Measurements from ENCODE around the gene ABCC2. TPM values are rescaled to one million over a fixed set of nuclear protein-coding genes. Genes with fewer than 3 reads are reported as not detected.
"Not testable (repeated sequence)": the region's sequence is repeated elsewhere in the genome, so short reads cannot be mapped to it uniquely, and the experiment has no call there.

The ABCC2 gene
- total RNA-seq, 2 donors from 2014 or later = 2.1 to 3.3 TPM

DNA sequence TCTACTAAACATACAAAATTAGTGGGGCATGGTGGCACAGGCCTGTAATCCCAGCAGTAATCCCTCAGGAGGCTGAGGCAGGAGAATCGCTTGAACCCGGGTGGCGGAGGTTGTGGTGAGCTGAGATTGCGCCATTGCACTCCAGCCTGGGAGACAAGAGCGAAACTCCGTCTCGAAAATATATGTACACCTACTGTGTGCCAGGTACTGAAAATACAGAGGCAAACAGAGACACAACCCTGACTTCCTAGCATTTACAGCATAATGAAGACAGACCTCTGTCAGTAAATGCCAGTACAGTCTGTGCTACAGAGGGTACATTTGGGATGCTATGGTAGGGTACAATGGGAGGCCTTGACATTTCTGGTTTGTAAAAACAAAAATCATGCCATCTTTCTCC, 66.6 kb downstream of the ABCC2 start:
- intact Hi-C loops (cut with DNase I) = loop anchor here (5.0 kb wide), 2 partner anchors 158 to 198 kb away; partner anchors contain the start of gene DNMBP (in 1 of the 2)
- no peak for DNase-seq (ENCODE audit: low spot score)

DNA sequence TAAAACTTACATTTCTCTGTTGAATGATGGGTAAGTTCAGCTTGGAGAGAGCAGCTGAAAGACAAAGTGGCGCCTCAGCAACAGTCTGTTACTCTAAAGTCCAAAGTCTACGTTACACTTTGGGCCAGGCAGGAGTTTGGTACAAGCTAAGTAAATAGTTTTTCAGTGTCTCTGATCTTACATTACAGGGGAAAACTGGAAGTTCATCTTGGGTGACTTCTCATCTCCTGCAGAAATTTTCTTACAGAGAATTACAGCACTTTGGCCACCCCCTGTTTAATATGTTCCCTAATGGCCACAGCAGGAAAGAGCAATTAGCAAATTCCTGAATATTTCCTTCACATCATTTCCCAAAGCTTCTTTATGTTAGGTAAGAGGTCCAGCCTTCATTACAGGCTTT, 67.1 kb downstream of the ABCC2 start:
- intact Hi-C loops (cut with DNase I) = loop anchor here (5.0 kb wide), 2 partner anchors 158 to 198 kb away; partner anchors contain the start of gene DNMBP (in 1 of the 2)
- DNase-seq (ENCODE audit: low spot score) = no peak

DNA sequence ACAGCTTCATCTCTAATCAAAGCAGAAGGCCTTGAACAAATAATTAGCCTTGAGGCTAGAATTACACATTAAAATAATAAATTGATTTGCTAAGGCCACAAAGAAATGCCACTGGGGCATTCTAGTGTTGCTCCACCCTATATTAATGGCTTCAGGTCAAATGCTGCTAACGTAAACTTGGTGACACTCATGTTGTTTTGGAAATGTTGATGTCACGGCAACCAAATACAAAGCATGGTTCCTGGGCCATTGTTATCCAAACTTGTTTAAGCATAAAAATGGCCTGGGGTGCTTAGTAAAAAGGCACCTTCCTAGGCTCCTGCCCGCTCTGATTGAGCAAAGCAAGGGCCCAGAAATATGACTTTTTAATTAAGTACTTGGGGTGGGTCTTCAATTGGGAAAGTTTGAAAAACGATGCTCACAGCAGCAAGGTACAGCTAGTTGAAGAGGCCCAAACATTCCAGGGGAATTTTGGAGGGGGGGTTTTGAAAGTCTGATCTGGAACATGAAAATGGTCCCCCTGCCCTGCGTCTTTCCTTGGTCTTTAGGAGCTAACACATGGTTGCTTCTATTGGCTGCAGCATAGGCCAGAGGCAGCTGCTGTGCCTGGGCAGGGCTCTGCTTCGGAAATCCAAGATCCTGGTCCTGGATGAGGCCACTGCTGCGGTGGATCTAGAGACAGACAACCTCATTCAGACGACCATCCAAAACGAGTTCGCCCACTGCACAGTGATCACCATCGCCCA, 67.8 kb downstream of the ABCC2 start:
- DNase-seq (ENCODE audit: low spot score) = no peak
- intact Hi-C loops (cut with DNase I) = no loop called here

DNA sequence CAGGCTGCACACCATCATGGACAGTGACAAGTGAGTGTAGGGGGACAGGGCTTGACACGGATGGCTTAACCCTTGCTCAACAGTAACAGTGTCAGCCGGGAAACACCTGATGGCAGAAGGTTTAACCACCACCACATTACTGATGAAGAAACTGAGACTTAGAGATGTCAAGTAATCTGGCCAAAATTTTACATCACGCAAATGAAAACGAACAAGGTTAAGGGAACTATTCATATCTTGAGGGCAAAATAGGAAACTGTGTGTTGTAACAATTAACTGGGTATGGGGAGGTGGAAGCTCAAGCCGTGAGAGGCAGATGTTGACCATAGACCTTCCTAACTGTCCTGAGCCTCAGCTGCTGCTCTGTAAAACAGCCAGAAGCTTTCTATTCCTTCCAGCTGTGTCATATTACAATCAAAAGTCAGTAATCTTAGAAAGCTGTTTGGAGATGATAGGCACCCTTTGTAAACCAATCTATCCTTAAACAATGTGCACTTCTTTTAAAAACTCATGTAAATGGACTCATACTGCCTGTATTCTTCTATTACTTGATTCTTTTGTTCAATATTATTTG, 68.4 kb downstream of the ABCC2 start:
- intact Hi-C loops (cut with DNase I) = no loop called here
- no peak for DNase-seq (ENCODE audit: low spot score)

DNA sequence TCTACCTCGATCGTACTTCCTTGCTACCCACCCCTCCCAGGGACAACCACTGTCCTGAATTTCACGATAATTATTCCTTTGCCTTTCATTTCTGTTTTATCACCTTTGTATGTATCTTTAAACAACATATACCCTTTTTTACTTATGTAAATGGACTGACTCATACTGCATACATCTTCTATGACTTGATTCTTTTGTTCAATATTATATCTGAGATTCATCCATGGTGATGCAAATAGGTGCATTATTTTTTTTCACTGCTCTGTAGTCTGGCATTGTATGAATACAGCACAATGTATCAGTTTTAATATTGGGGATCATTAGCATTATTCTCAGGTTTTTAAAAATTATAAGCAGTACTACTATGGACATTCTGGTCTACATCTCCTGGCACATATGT, 69.4 kb downstream of the ABCC2 start:
- intact Hi-C loops (cut with DNase I) = no loop called here
- no peak for DNase-seq (ENCODE audit: low spot score)

DNA sequence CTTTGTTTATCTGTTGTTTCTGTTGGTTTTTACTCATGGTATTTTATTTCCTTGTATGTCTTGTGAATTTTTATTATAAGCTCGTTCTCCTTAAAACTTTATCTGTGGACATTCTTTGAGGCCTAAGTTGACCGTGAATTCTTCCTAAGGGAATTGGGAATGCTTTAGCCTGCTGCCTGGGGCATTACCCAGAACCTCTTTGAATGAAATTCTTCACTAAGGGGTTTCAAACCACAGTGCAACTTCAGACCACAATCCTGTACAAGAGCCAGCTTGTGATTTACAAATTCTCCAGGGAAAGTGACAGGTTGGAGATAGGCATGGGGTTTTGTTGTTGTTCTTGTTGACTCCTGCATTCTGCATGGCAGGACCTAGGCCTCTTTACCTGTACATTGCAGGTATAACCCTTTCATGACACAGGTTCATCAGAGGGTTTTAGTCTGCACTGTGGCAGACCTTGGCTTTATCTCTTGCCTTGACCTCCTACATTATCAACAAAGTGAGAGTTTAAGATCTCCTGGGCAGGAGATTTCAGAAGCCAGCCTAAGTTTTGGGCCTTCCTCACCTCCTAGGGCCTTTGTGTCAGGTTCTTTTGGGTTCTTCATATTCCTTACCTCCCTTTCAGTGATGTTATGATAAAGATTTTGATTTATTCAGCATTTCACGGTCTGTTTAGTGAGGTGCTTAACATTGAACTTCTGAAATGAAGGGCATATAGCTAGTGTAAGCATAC, 70.2 kb downstream of the ABCC2 start:
- intact Hi-C loops (cut with DNase I) = no loop called here
- DNase-seq (ENCODE audit: low spot score) = no peak

DNA sequence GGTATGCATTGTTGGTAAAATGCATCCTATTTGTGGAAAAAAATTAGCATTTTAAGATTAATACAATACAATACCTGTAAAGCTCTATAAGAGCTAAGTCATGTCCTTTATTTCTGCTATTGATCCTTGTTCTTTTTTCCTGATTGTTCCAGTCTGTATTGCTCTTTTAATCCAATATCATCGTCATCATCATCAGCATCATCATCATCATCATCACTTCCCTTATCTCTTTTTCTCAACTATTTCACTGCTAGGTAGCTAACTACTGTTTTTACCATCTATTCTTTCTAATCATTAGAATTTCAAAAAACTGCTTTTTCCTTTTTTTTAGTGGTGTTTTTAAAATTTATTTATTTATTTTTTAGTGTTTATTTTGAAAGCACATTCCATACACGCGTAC, 71.2 kb downstream of the ABCC2 start:
- no peak for DNase-seq (ENCODE audit: low spot score)
- intact Hi-C loops (cut with DNase I) = no loop called here

DNA sequence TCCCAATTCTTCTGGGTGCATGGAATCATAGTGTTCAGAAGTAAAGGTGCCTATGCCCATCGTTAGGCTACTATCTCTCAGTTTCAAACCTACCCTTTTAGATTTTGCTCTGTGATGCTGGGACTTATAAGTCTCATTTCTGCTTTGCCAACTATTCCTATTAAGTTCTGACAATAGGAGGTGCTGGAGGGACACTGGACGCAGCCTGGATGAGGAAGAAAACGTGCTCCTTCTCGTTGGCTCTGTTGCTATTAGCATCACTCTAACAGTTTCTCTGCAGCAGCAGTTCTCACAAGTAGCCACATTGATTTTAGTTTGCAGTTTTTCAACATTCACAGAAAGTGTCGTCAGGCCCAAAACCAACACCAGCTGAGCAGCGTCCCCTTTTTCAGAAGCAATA, 72.4 kb downstream of the ABCC2 start:
- intact Hi-C loops (cut with DNase I) = no loop called here
- DNase-seq (ENCODE audit: low spot score) = no peak

DNA sequence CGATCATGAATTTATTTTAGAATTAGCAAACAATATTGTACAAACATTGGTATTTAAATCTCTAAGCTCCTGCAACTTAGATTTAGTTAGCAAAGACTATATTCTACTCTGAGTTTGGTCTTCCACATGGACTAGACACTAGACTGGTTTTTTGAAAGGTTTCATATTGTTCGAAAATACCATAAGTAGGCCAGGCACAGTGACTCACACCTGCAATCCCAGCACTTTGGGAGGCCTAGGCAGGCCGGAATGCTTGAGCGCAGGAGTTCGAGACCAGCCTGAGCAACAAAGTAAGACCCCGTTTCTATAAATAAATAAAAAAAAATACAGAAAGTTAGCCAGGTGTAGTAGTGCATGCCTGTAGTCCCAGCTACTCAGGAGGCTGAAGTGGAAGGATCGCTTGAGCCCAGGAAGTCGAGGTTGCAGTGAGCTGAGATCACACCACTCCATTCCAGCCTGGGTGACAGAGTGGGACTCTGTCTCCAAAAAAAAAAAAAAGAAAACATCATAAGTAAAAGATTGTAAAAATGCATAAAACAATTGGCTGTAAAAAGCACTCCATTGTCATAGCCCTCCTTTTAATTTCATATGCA, 73.1 kb downstream of the ABCC2 start:
- DNase-seq (ENCODE audit: low spot score) = no peak

DNA sequence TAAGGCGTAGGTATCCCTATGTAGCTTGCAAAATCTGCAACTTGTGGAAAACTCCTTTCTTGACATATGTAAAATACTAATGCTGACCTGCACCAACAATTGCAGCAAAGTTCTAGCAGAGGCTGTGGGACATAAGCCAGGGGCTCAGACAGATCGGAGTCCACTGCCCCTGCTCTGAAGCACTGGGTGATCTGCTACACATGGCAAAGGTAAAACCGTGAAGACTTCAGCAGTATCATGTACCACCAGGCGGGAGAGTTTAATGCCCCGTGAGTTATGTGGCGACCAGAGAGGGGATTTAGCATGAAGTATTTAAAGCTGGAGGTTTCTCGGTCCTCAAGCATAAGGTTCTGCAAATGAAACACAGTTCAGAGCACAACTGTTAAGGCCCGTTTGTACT, 76.4 kb downstream of the ABCC2 start:
- DNase-seq (ENCODE audit: low spot score) = no peak
- intact Hi-C loops (cut with DNase I) = no loop called here

More for the DNA sequence above, 73.1 kb downstream of the ABCC2 start:
- intact Hi-C loops (cut with DNase I) = no loop called here

DNA sequence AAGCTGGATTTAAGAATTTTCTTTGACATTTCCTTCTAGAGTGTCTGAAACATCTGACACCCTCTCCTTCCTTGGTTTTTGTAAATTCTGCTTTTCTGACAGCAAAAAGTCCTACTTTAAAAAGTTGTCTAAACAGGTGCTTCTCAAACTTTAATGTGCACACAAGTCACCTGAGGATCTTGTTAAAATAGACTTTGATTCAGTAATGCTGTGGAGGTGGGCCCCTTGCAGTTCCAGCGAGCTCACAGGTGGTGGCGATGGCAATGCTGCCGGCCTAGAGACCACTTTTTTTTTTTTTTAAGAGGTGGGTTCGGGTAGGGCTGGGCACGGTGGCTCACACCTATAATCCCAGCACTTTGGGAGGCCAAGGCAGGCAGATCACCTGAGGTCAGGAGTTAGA, 77.1 kb downstream of the ABCC2 start:
- DNase-seq (ENCODE audit: low spot score) = no peak
- intact Hi-C loops (cut with DNase I) = no loop called here

DNA sequence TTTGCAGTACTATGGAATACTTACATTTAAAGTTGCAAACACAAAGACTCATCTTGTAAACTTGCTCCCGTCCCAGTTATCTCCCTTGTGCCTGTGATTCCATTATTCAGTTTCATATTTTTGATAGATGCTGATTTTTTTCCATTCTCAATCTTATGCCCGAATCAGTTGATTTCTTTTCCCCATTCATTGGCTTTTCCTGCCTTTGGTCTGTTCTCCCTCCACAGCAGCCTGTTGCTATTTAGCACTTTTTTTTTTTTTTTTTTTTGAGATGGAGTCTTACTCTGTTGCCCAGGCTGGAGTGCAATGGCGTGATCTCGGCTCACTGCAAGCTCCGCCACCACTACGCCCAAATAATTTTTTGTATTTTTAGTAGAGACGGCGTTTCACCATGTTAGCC, 78.0 kb downstream of the ABCC2 start:
- no peak for DNase-seq (ENCODE audit: low spot score)
- intact Hi-C loops (cut with DNase I) = no loop called here

DNA sequence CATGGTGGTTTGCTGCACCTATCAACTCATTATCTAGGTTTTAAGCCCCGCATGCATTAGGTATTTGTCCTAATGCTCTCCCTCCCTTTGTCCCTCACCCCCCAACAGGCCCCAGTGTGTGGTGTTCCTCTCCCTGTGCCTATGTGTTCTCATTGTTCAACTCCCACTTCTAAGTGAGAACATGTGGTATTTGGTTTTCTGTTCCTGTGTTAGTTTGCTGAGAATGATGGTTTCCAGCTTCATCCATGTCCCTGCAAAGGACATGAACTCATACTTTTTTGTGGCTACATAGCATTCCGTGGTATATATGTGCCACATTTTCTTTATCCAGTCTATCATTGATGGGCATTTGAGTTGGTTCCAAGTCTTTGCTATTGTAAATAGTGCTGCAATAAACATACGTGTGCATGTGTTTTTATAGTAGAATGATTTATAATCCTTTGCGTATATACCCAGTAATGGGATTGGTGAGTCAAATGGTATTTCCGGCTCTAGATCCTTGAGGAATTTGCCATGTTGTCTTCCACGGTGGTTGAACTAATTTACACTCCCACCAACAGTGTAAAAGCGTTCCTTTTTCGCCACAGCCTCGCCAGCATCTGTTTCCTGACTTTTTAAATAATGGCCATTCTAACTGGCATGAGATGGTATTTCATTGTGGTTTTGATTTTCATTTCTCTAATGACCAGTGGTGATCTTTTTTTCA, 81.2 kb downstream of the ABCC2 start:
- intact Hi-C loops (cut with DNase I); DNase-seq (ENCODE audit: low spot score): not testable (repeated sequence)

DNA sequence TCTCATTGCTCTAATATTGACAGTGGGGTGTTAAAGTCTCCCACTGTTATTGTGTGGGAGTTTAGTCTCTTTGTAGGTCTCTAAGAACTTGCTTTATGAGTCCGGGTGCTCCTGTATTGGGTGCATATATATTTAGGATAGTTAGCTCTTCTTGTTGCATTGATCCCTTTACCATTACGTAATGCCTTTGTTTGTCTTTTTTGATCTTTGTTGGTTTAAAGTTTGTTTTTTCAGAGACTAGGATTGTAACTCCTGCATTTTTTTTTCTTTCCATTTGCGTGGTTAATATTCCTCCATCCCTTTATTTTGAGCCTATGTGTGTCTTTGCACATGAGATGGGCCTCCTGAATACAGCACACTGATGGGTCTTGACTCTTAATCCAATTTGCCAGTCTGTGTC, 84.8 kb downstream of the ABCC2 start:
- intact Hi-C loops (cut with DNase I); DNase-seq (ENCODE audit: low spot score): not testable (repeated sequence)

DNA sequence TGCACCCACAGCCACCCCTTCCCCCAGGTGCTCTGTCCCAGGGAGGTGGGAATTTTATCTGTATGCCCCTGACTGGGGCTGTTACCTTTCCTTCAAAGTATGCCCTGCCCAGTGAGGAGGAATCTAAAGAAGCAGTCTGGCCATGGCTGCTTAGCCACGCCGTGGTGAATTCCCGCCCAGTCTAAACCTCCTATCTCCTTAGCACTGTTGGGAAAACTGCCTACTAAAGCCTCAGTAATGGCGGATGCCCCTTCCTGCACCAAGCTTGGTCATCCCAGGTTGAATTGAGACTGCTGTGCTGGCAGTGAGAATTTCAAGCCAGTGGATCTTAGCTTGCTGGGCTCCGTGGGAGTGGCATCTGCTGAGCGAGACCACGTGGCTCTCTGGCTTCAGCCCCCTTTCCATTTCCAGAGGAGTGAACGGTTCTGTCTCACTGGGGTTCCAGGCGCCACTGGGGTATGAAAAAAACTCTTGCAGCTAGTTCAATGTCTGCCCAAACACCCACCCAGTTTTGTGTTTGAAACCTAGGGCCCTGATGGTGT, 87.2 kb downstream of the ABCC2 start:
- no peak for DNase-seq (ENCODE audit: low spot score)
- intact Hi-C loops (cut with DNase I) = no loop called here

DNA sequence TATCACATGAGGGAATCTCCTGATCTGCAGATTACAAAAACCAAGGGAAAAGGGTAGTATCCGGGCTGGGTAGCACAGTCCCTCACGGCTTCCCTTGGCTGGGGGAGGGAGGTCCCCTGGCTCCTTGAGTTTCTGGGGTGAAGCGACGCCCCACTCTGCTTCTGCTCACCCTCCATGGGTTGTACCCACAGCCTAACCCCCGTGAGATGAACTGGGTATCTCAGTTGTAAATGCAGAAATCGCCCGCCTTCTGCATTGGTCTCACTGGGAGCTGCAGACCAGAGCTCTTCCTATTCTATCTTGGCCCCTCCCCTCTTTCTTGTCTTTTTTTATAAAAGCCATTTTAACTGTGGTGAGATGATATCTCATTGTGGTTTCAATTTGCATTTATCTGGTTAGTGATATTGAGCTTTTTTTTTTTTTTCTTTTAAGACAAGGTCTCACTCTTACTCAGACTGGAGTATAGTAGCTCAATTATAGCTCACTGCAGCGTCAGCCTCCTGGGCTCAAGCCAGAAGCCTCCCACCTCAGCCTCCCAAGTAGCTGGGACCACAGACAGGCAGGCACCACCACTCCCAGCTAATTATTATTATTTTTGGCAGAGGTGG, 87.8 kb downstream of the ABCC2 start:
- no peak for DNase-seq (ENCODE audit: low spot score)

DNA sequence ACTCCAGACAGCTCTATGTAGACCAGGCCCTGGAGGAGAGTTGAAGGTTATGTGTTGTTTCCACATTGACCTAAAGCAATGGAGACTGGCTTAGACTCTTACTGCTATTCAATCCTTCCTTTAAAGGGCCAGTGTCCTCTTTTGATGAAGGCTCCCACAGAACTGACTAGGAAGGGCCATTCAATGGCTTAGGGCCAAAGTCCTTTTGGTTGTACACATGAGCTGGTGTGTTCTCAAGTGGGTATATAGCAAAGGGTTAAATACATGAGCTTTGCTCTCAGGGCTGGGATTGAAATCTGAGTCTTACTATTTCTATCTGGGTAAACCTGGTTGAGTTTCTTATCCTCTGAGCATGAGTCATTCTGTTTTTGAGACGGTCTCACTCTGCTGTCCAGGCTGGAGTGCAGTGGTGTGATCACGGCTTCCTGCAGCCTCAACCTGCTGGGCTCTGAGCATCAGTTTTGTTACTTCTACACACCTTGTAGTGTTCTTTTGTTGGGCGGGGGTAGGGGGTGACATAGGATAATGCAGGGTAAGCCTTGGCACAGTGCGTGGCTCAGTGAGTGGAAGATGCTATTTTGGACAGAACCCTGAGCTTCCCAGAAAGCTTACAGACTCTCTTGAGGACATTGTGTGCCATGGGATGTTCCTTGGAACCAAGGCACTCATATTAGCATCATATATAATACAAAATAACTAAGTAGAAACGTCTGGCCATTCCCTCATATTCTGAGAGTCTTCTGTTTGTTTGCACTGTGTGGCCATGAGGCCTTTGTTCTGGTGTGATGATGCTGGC, 90.1 kb downstream of the ABCC2 start:
- intact Hi-C loops (cut with DNase I) = no loop called here
- no peak for DNase-seq (ENCODE audit: low spot score)

More for the DNA sequence above, 87.8 kb downstream of the ABCC2 start:
- intact Hi-C loops (cut with DNase I) = no loop called here

DNA sequence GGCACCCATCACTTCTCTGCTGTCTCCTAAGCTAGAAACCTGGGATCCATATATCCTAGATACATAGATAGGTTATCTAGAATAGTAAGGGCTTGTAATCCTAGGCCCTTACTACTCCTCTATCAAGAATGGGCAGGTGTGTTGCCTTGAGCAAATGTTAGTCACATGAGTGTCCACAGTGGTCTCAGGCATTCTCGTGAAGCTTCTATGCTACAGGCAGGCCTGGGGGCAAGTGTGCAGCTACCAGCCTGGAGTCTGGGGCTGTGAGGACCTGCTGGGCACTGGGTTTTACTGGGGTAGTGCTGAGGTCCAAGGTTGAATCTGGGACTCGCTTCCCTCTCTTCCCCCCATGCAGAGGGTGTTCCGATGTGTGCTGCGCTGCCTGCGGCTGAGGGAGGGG, 91.4 kb downstream of the ABCC2 start:
- intact Hi-C loops (cut with DNase I) = no loop called here
- no peak for DNase-seq (ENCODE audit: low spot score)
